Endothelial cell of umbilical vein (primary cell): ENCODE results near the gene CCDC106. TPM values are rescaled to one million over a fixed set of nuclear protein-coding genes. Genes with fewer than 3 reads are reported as not detected.

ENCODE experiments used
- BruUV-seq: library from RNA; stranded (reverse); fragments of 400-500 nt; replicated peaks from 2 replicates; lab custom pipeline; 2021; lab: Mats Ljungman, UMichigan
- CTCF ChIA-PET: fragments of 300-600, 350-600 bp; sonication (Branson Sonifier 250); formaldehyde crosslinking; loops from one replicate; lab custom pipeline; 2021; ENCODE audit warnings: antibody characterized with exemption, inconsistent platforms; lab: Charles Lee
- POLR2A ChIA-PET: fragments of 300-600, 350-600 bp; sonication (Branson Sonifier 250); formaldehyde crosslinking; loops from one replicate; lab custom pipeline; 2021; ENCODE audit warnings: antibody characterized with exemption, inconsistent platforms; lab: Charles Lee
- DNase-seq: peaks from one replicate; pipeline ENCODE4 v3.0.0-alpha.2; 2011; ENCODE audit warnings: low read depth, low spot score
- FAIRE-seq: peaks from 2 replicates; lab custom pipeline; 2011; peaks lifted over from hg19 to GRCh38; lab: Jason Lieb, UNC
- H2AFZ ChIP-seq: 2 replicates; pipeline ENCODE4 v1.6.0; 2012; ENCODE audit warnings: low read depth, low read length, control low read depth, inconsistent platforms
- H3K27ac ChIP-seq: 2 replicates; pipeline ENCODE4 v1.5.1; 2011; ENCODE audit warnings: low read depth, mild to moderate bottlenecking, control low read depth, low read length, moderate library complexity; ENCODE audit not compliant: insufficient read depth
- H3K27me3 ChIP-seq, 2 experiments: 2 replicates each; pipeline versions ENCODE4 v1.6.0 to v1.6.1; 2011; ENCODE audit warnings: low read length in 2 of 2, mixed read lengths in 1 of 2; ENCODE audit not compliant: control insufficient read depth in 2 of 2, insufficient read depth in 2 of 2
- H3K36me3 ChIP-seq, 2 experiments: 2 replicates in 1 of 2; 3 replicates in 1 of 2; pipeline ENCODE4 v1.5.1; 2011; ENCODE audit warnings: low read length in 2 of 2, mild to moderate bottlenecking in 1 of 2, moderate library complexity in 1 of 2; ENCODE audit not compliant: control insufficient read depth in 2 of 2, insufficient read depth in 2 of 2; ENCODE audit errors: extremely low read depth in 1 of 2
- H3K4me1 ChIP-seq: 3 replicates; pipeline ENCODE4 v1.5.1; 2011; ENCODE audit warnings: mild to moderate bottlenecking, low read length; ENCODE audit not compliant: control insufficient read depth, insufficient read depth; ENCODE audit errors: extremely low read depth
- H3K4me2 ChIP-seq: 2 replicates; pipeline ENCODE4 v1.6.1; 2011; ENCODE audit warnings: low read length, control low read depth, mixed read lengths; ENCODE audit not compliant: insufficient read depth
- H3K4me3 ChIP-seq, 3 experiments: fragments of 200-600 bp in 1 of 3; sonication (generic), shearing (Covaris generic) in 1 of 3; replicated peaks in 1 of 3; 2 replicates each; pipeline ENCODE4 v1.5.1; 2011 to 2016; ENCODE audit warnings: control low read depth in 3 of 3, low read length in 3 of 3, mild to moderate bottlenecking in 2 of 3, inconsistent platforms in 1 of 3, low read depth in 1 of 3, moderate library complexity in 1 of 3; ENCODE audit not compliant: insufficient read depth in 1 of 3
- H3K79me2 ChIP-seq: 2 replicates; pipeline ENCODE4 v1.6.0; 2012; ENCODE audit warnings: low read length, inconsistent platforms; ENCODE audit not compliant: control insufficient read depth, insufficient read depth
- H3K9ac ChIP-seq: replicated peaks from 2 replicates; pipeline ENCODE3; 2011; ENCODE audit warnings: low read length, control low read depth; ENCODE audit not compliant: insufficient read depth; ENCODE audit errors: extremely low read depth
- H3K9me1 ChIP-seq: replicated peaks from 3 replicates; pipeline ENCODE4 v1.6.0; 2011; ENCODE audit warnings: mild to moderate bottlenecking, low read length; ENCODE audit not compliant: control insufficient read depth, insufficient read depth; ENCODE audit errors: extremely low read depth
- H3K9me3 ChIP-seq: replicated peaks from 2 replicates; pipeline ENCODE4 v1.5.1; 2012; ENCODE audit warnings: low read length, inconsistent platforms; ENCODE audit not compliant: control insufficient read depth, insufficient read depth
- H4K20me1 ChIP-seq: replicated peaks from 2 replicates; pipeline ENCODE3; 2011; ENCODE audit warnings: mild to moderate bottlenecking, low read length; ENCODE audit not compliant: control insufficient read depth, insufficient read depth; ENCODE audit errors: extremely low read depth
- EZH2 ChIP-seq: IDR thresholded peaks from 2 replicates; pipeline ENCODE4 v1.6.1; 2012; ENCODE audit warnings: borderline replicate concordance, low read depth, mild to moderate bottlenecking, moderate library complexity, low read length, inconsistent platforms; ENCODE audit not compliant: severe bottlenecking
- FOS ChIP-seq: IDR thresholded peaks from 2 replicates; pipeline ENCODE4 v1.6.1; 2011; ENCODE audit warnings: mild to moderate bottlenecking, low read length, moderate library complexity, borderline replicate concordance; ENCODE audit not compliant: insufficient read depth
- GATA2 ChIP-seq: IDR thresholded peaks from 2 replicates; pipeline ENCODE4 v1.7.0; 2011; ENCODE audit warnings: low read depth, mild to moderate bottlenecking, moderate library complexity, mixed read lengths, low read length; ENCODE audit not compliant: insufficient read length, insufficient read depth
- JUN ChIP-seq: IDR thresholded peaks from 2 replicates; pipeline ENCODE4 v1.6.1; 2011; ENCODE audit warnings: borderline replicate concordance, low read depth; ENCODE audit not compliant: insufficient read length, insufficient read depth
- MAX ChIP-seq: IDR thresholded peaks from 2 replicates; pipeline ENCODE4 v1.6.1; 2011; ENCODE audit not compliant: insufficient read depth, insufficient read length
- MYC ChIP-seq: IDR thresholded peaks from one replicate; pipeline ENCODE4 v1.6.1; 2011; ENCODE audit warnings: mild to moderate bottlenecking, low read depth, low read length
- POLR2A ChIP-seq: IDR thresholded peaks from 2 replicates; pipeline ENCODE4 v1.6.1; 2012; ENCODE audit warnings: low read depth, mild to moderate bottlenecking, control low read depth, low read length
- POLR2AphosphoS5 ChIP-seq: IDR thresholded peaks from 2 replicates; pipeline ENCODE4 v1.6.1; 2012; ENCODE audit warnings: low read depth, mild to moderate bottlenecking, control low read depth, low read length, moderate library complexity; ENCODE audit not compliant: insufficient read depth
- dilution Hi-C: fragments of 300-500 bp; cut with MboI; formaldehyde crosslinking; loops from one replicate; pipeline ENCODE4 v1.15.0; 2019; ENCODE audit warnings: low sequenced_read_pairs; ENCODE audit not compliant: extremely low pct_ligation_motif_present
- intact Hi-C: fragments of 100-400 bp; cut with micrococcal nuclease; formaldehyde crosslinking; loops from one replicate; pipeline ENCODE4 v1.10.0; 2022
- polyA plus RNA-seq, 4 experiments: library from polyadenylated mRNA; depleted of rRNA in 3 of 4; stranded (reverse) in 3 of 4; unstranded in 1 of 4; fragments of >200 nt; gene quantifications; 2 replicates each; pipeline versions ENCODE4 v1.2.1 to v1.2.3, GENCODE V29; 2011 to 2012; ENCODE audit warnings: missing spikeins in 1 of 4
- total RNA-seq: library from RNA; stranded (reverse); gene quantifications from 2 replicates; pipeline ENCODE4 v1.2.3, GENCODE V29; 2021
- TF ChIP-seq, protein P1 (sequence below), 2 donors: IDR thresholded peaks; 1 replicate in 1 of 2; 2 replicates in 1 of 2; pipeline ENCODE4 v1.5.1; 2011; ENCODE audit warnings: low read length in 2 of 2, mild to moderate bottlenecking in 2 of 2, moderate library complexity in 2 of 2, control low read depth in 1 of 2, inconsistent platforms in 1 of 2, low read depth in 1 of 2; ENCODE audit not compliant: insufficient read depth in 1 of 2; ENCODE audit errors: extremely low read depth in 1 of 2

The CCDC106 gene
- total and polyA plus RNA-seq, 2 donors (not counting 3 experiments of a cell fraction or from before 2014, with no cell fraction given), result 11.8 to 12.0 TPM

- Histone ChIP-seq H2AFZ (no peak overlapping the region), H3K79me2 (no peaks in the 10 kb centered on the region), H4K20me1 (no peaks in the 10 kb centered on the region), H3K9ac (no peak overlapping the region), H3K4me2 (no peak overlapping the region), H3K4me3 (no peak overlapping the region), H3K36me3 (peaks cover 2 to 39% of the 10 kb centered on the region in 2 experiments), H3K27me3 (no peaks in the 10 kb centered on the region), H3K27ac (no peak overlapping the region), H3K4me1 (no peaks in the 10 kb centered on the region), H3K9me3 (no peaks in the 10 kb centered on the region), H3K9me1 (no peaks in the 10 kb centered on the region)
- DNase-seq (no peak), FAIRE-seq (no peak)
- ChIA-PET CTCF (no interaction called here), POLR2A (no interaction called here)
- no TSS peak for BruUV-seq
- TF ChIP-seq, protein P1, sequence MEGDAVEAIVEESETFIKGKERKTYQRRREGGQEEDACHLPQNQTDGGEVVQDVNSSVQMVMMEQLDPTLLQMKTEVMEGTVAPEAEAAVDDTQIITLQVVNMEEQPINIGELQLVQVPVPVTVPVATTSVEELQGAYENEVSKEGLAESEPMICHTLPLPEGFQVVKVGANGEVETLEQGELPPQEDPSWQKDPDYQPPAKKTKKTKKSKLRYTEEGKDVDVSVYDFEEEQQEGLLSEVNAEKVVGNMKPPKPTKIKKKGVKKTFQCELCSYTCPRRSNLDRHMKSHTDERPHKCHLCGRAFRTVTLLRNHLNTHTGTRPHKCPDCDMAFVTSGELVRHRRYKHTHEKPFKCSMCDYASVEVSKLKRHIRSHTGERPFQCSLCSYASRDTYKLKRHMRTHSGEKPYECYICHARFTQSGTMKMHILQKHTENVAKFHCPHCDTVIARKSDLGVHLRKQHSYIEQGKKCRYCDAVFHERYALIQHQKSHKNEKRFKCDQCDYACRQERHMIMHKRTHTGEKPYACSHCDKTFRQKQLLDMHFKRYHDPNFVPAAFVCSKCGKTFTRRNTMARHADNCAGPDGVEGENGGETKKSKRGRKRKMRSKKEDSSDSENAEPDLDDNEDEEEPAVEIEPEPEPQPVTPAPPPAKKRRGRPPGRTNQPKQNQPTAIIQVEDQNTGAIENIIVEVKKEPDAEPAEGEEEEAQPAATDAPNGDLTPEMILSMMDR (IDR thresholded peaks at IDR 0.05; ENCODE audit: extremely low read depth in 1 of 2, insufficient read depth in 1 of 2, low read depth in 1 of 2, low read length in 2 of 2), result no peak
- no peak for TF ChIP-seq MAX
- no peak for TF ChIP-seq JUN
- TF ChIP-seq POLR2AphosphoS5, result no peak
- TF ChIP-seq GATA2, result no peak
- TF ChIP-seq MYC, result no peak
- TF ChIP-seq POLR2A, result no peak
- no peak for TF ChIP-seq EZH2
- no peak for TF ChIP-seq FOS
- dilution Hi-C loops (no loop called here), intact Hi-C loops (no loop called here)
These were observed 49.0 kb downstream of the CCDC106 start for GRCh38 chr19:55697069-55697440.
